ENCODE data around the gene GTF2IRD1. TPM values are rescaled to one million over a fixed set of nuclear protein-coding genes. Genes with fewer than 3 reads are reported as not detected.

GTF2IRD1 gene
- total RNA-seq, 1 experiment from 2014 or later = 14.9 TPM

DNA sequence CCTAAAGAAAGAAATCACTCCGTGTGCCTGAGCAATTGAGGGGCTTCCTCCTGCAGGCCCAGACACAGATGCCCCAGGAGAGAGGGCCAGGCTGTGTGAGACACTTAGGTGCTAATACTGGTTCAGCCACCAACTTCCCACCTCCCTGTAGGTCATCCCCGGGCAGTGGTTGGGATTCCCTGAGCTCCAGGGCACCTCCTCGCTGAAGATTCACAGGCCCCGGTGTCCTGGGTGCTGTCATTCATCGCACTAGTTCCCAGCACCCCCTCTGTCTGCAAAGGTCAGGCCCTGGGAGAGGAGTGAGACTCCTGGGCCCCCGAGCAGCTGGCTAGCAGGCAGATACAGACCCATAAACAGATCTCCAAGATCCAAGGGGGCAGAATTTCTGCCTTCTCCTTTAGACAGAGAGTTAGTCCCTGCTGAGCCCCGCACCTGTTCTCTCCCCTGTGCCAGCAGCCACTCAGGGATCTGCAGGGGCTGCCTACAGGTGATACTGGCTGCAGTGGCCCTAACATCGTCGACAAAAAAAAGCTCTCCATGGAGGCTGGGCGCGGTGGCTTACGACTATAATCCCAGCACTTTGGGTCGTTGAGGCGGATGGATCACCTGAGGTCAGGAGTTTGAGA is 165.6 kb downstream of the GTF2IRD1 start:
- Histone ChIP-seq H3F3A (ENCODE audit: low read length, unreplicated experiment) (no peaks in the 10 kb centered on the region), H2AFZ (ENCODE audit: low read length) (no peak overlapping the region), H3K36me3 (ENCODE audit: low read depth, low read length) (no peaks in the 10 kb centered on the region), H3K9ac (ENCODE audit: low read length) (no peak overlapping the region), H4K20me1 (ENCODE audit: low read length) (no peaks in the 10 kb centered on the region), H3K9me2 (replicated peaks; ENCODE audit: low read length) (no peaks in the 10 kb centered on the region), H3K27ac (ENCODE audit: low read length) (no peak overlapping the region), H3K27me3 (ENCODE audit: low read length) (no peaks in the 10 kb centered on the region), H3K79me2 (ENCODE audit: low read length) (no peaks in the 10 kb centered on the region), H3K4me2 (ENCODE audit: low read length) (no peak overlapping the region), H3K4me1 (ENCODE audit: insufficient read depth, low read length) (no peaks in the 10 kb centered on the region), H3K4me3 (ENCODE audit: low read length) (no peak overlapping the region), H3K9me3 (ENCODE audit: low read length) (no peaks in the 10 kb centered on the region)
- CTCF ChIA-PET = no interaction called here
- ATAC-seq (no peak), DNase-seq (no peak)
- POLR2A ChIA-PET (ENCODE audit: unreplicated experiment) = no interaction called here
- TF ChIP-seq EZH2phosphoT487 (IDR thresholded peaks at IDR 0.05; ENCODE audit: borderline replicate concordance, low read length) = no peak
- TF ChIP-seq, protein P1, sequence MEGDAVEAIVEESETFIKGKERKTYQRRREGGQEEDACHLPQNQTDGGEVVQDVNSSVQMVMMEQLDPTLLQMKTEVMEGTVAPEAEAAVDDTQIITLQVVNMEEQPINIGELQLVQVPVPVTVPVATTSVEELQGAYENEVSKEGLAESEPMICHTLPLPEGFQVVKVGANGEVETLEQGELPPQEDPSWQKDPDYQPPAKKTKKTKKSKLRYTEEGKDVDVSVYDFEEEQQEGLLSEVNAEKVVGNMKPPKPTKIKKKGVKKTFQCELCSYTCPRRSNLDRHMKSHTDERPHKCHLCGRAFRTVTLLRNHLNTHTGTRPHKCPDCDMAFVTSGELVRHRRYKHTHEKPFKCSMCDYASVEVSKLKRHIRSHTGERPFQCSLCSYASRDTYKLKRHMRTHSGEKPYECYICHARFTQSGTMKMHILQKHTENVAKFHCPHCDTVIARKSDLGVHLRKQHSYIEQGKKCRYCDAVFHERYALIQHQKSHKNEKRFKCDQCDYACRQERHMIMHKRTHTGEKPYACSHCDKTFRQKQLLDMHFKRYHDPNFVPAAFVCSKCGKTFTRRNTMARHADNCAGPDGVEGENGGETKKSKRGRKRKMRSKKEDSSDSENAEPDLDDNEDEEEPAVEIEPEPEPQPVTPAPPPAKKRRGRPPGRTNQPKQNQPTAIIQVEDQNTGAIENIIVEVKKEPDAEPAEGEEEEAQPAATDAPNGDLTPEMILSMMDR (conservative IDR thresholded peaks at IDR 0.05; ENCODE audit: low read depth, low read length) = no peak
- no peak for TF ChIP-seq EZH2 (IDR thresholded peaks at IDR 0.05; ENCODE audit: low read length, unreplicated experiment)
- intact Hi-C loops (cut with micrococcal nuclease) = no loop called here
- no TSS peak for BruUV-seq (replicated peaks)

DNA sequence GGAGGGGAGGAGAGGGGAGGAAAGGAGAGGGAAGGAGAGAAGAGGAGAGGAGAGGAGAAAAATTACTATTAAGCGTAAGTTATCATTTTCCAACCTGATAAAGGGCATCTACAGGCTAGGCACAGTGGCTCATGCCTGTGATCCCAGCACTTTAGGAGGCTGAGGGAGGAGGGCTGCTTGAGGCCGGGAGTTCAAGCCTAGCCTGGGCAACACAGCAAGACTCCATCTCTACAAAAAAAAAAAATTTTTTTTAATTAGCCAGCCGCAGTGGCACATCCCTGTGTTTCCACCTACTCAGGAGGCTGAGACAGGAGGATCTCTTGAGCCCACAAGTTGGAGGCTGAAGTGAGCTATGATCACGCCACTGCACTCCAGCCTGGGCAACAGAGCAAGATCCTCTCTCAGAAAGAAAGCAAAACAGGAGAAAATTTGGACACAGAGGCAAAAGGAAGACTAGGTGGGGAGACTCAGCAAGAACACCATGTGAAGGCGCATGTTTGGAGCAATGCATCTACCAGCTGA is 168.6 kb downstream of the GTF2IRD1 start:
- no peaks in the 10 kb centered on the region for H3K9me2 ChIP-seq (replicated peaks; ENCODE audit: low read length)
- H3K36me3 ChIP-seq (ENCODE audit: low read depth, low read length) = no peaks in the 10 kb centered on the region
- no peak overlapping the region for H3K9ac ChIP-seq (ENCODE audit: low read length)
- DNase-seq (no peak), ATAC-seq (no peak)
- H3K27ac ChIP-seq (ENCODE audit: low read length) = no peak overlapping the region
- ChIA-PET POLR2A (ENCODE audit: unreplicated experiment) (no interaction called here), CTCF (no interaction called here)
- no peaks in the 10 kb centered on the region for H4K20me1 ChIP-seq (ENCODE audit: low read length)
- H3K4me1 ChIP-seq (ENCODE audit: insufficient read depth, low read length) = no peaks in the 10 kb centered on the region
- H3K79me2 ChIP-seq (ENCODE audit: low read length) = no peaks in the 10 kb centered on the region
- BruUV-seq (replicated peaks) = no TSS peak
- H3K9me3 ChIP-seq (ENCODE audit: low read length) = no peaks in the 10 kb centered on the region
- H3K27me3 ChIP-seq (ENCODE audit: low read length) = no peaks in the 10 kb centered on the region
- H3F3A ChIP-seq (ENCODE audit: low read length, unreplicated experiment) = no peaks in the 10 kb centered on the region
- H2AFZ ChIP-seq (ENCODE audit: low read length) = no peak overlapping the region
- no peak overlapping the region for H3K4me2 ChIP-seq (ENCODE audit: low read length)
- no peak for TF ChIP-seq EZH2 (IDR thresholded peaks at IDR 0.05; ENCODE audit: low read length, unreplicated experiment)
- TF ChIP-seq, protein P1 (conservative IDR thresholded peaks at IDR 0.05; ENCODE audit: low read depth, low read length) = no peak
- TF ChIP-seq EZH2phosphoT487 (IDR thresholded peaks at IDR 0.05; ENCODE audit: borderline replicate concordance, low read length) = no peak
- H3K4me3 ChIP-seq (ENCODE audit: low read length) = no peak overlapping the region
- intact Hi-C loops (cut with micrococcal nuclease) = loop anchor here (10.0 kb wide), 1 partner anchor 63 kb away; no protein-coding TSS in a partner anchor

DNA sequence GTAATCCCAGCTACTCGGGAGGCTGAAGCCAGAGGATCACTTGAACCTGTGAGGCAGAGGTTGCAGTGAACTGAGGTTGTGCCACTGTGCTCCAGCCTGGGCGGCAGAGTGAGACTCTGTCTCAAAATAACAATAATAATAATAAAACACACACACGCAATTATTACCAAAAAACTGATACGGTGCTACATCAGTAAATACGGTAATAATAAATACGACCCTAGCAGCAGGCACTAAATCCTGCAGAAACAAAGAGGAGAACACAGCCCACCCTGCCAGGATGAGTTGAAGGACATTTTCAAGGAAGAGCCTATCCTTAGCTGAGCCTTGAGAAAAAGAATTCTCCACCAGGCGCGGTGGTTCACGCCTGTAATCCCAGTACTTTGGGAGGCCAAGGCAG is 169.4 kb downstream of the GTF2IRD1 start:
- H3K27me3 ChIP-seq (ENCODE audit: low read length) = no peaks in the 10 kb centered on the region
- H2AFZ ChIP-seq (ENCODE audit: low read length) = no peak overlapping the region
- CTCF ChIA-PET = no interaction called here
- H3K27ac ChIP-seq (ENCODE audit: low read length) = no peak overlapping the region
- no peak for TF ChIP-seq EZH2 (IDR thresholded peaks at IDR 0.05; ENCODE audit: low read length, unreplicated experiment)
- TF ChIP-seq EZH2phosphoT487 (IDR thresholded peaks at IDR 0.05; ENCODE audit: borderline replicate concordance, low read length) = no peak
- TF ChIP-seq, protein P1 (conservative IDR thresholded peaks at IDR 0.05; ENCODE audit: low read depth, low read length) = no peak
- POLR2A ChIA-PET (ENCODE audit: unreplicated experiment) = no interaction called here
- H3K4me3 ChIP-seq (ENCODE audit: low read length) = no peak overlapping the region
- no peaks in the 10 kb centered on the region for H3K79me2 ChIP-seq (ENCODE audit: low read length)
- no peaks in the 10 kb centered on the region for H3K4me1 ChIP-seq (ENCODE audit: insufficient read depth, low read length)
- H3K36me3 ChIP-seq (ENCODE audit: low read depth, low read length) = no peaks in the 10 kb centered on the region
- no peaks in the 10 kb centered on the region for H4K20me1 ChIP-seq (ENCODE audit: low read length)
- ATAC-seq (no peak), DNase-seq (no peak)
- no peak overlapping the region for H3K9ac ChIP-seq (ENCODE audit: low read length)
- no peaks in the 10 kb centered on the region for H3F3A ChIP-seq (ENCODE audit: low read length, unreplicated experiment)
- no peaks in the 10 kb centered on the region for H3K9me3 ChIP-seq (ENCODE audit: low read length)
- no peaks in the 10 kb centered on the region for H3K9me2 ChIP-seq (replicated peaks; ENCODE audit: low read length)
- H3K4me2 ChIP-seq (ENCODE audit: low read length) = no peak overlapping the region
- no TSS peak for BruUV-seq (replicated peaks)
- intact Hi-C loops (cut with micrococcal nuclease) = loop anchor here (10.0 kb wide), 1 partner anchor 62 kb away; no protein-coding TSS in a partner anchor

Data from PC-3 (cell line).